ENCODE measurements around the gene PDZD2. TPM values are rescaled to one million over a fixed set of nuclear protein-coding genes. Genes with fewer than 3 reads are reported as not detected.

The PDZD2 gene
- total and polyA plus RNA-seq, 2 donors (not counting 3 experiments of a cell fraction or from before 2014, with no cell fraction given): 0.66 to 6.9 TPM

GRCh38 chr5:31996909-31997308 is 358.0 kb downstream of the PDZD2 start:
- ChIA-PET CTCF (interaction anchor here (1.1 kb wide), 1 partner anchor 80 kb away, joined by 4 read pairs; no protein-coding TSS in a partner anchor), POLR2A (no interaction called here)
- DNase-seq (ENCODE audit: low read depth, low spot score) (no peak), FAIRE-seq (no peak)
- Histone ChIP-seq H3K4me1 (ENCODE audit: control insufficient read depth, extremely low read depth, insufficient read depth, low read length) (no peaks in the 10 kb centered on the region), H3K9me3 (replicated peaks; ENCODE audit: control insufficient read depth, insufficient read depth, low read length) (no peaks in the 10 kb centered on the region), H3K79me2 (ENCODE audit: control insufficient read depth, insufficient read depth, low read length) (no peaks in the 10 kb centered on the region), H3K36me3 (ENCODE audit: control insufficient read depth in 2 of 2, extremely low read depth in 1 of 2, insufficient read depth in 2 of 2, low read length in 2 of 2) (no peaks in the 10 kb centered on the region), H2AFZ (ENCODE audit: low read depth, low read length) (no peak overlapping the region), H3K9ac (replicated peaks; ENCODE audit: extremely low read depth, insufficient read depth, low read length) (no peak overlapping the region), H3K4me2 (ENCODE audit: insufficient read depth, low read length) (no peak overlapping the region), H3K27me3 (ENCODE audit: control insufficient read depth in 2 of 2, insufficient read depth in 2 of 2, low read length in 2 of 2) (no peaks in the 10 kb centered on the region), H4K20me1 (replicated peaks; ENCODE audit: control insufficient read depth, extremely low read depth, insufficient read depth, low read length) (no peaks in the 10 kb centered on the region), H3K4me3 (replicated peaks in 1 of 3; ENCODE audit: insufficient read depth in 1 of 3, low read depth in 1 of 3, low read length in 3 of 3) (no peak overlapping the region), H3K9me1 (replicated peaks; ENCODE audit: control insufficient read depth, extremely low read depth, insufficient read depth, low read length) (no peaks in the 10 kb centered on the region), H3K27ac (ENCODE audit: insufficient read depth, low read depth, low read length) (no peak overlapping the region)
- intact Hi-C loops (cut with micrococcal nuclease): no loop called here
- BruUV-seq (replicated peaks): no TSS peak
- no peak for TF ChIP-seq JUN (IDR thresholded peaks at IDR 0.05; ENCODE audit: borderline replicate concordance, insufficient read depth, insufficient read length, low read depth)
- TF ChIP-seq CTCF (IDR thresholded peaks at IDR 0.05; ENCODE audit: extremely low read depth in 1 of 2, insufficient read depth in 1 of 2, low read depth in 1 of 2, low read length in 2 of 2): no peak
- no peak for TF ChIP-seq MYC (IDR thresholded peaks at IDR 0.05; ENCODE audit: low read depth, low read length)
- no peak for TF ChIP-seq FOS (IDR thresholded peaks at IDR 0.05; ENCODE audit: borderline replicate concordance, insufficient read depth, low read length)
- no peak for TF ChIP-seq POLR2A (IDR thresholded peaks at IDR 0.05; ENCODE audit: low read depth, low read length)
- TF ChIP-seq GATA2 (IDR thresholded peaks at IDR 0.05; ENCODE audit: insufficient read depth, insufficient read length, low read depth, low read length): no peak
- TF ChIP-seq EZH2 (IDR thresholded peaks at IDR 0.05; ENCODE audit: borderline replicate concordance, low read depth, low read length, severe bottlenecking): no peak
- no peak for TF ChIP-seq POLR2AphosphoS5 (IDR thresholded peaks at IDR 0.05; ENCODE audit: insufficient read depth, low read depth, low read length)
- dilution Hi-C loops (cut with MboI; ENCODE audit: extremely low pct_ligation_motif_present, low sequenced_read_pairs): no loop called here

Measured in endothelial cell of umbilical vein (primary cell).